GM23338 (cell line): Measurements from ENCODE around the gene YPEL1.

Experiments used
- ETS1 ChIP-seq: IDR thresholded peaks from 2 replicates; pipeline ENCODE4 v1.6.1; 2016; ENCODE audit warnings: antibody characterized with exemption
- EZH2 ChIP-seq: fragments of 200-600 bp; sonication (generic); IDR thresholded peaks from one replicate; pipeline ENCODE4 v1.8.0; 2017; ENCODE audit warnings: antibody characterized with exemption, mild to moderate bottlenecking, low read depth; ENCODE audit not compliant: unreplicated experiment
- EZH2phosphoT487 ChIP-seq: fragments of 200-600 bp; sonication (generic); IDR thresholded peaks from one replicate; pipeline ENCODE4 v1.8.1; 2018; ENCODE audit warnings: antibody characterized with exemption; ENCODE audit not compliant: unreplicated experiment
- POLR2AphosphoS5 ChIP-seq: IDR thresholded peaks from 2 replicates; pipeline ENCODE4 v1.6.1; 2016; ENCODE audit warnings: antibody characterized with exemption, low read depth
- REST ChIP-seq: IDR thresholded peaks from one replicate; pipeline ENCODE4 v1.6.1; 2018; ENCODE audit warnings: antibody characterized with exemption; ENCODE audit not compliant: unreplicated experiment
- STAT1 ChIP-seq: IDR thresholded peaks from one replicate; pipeline ENCODE4 v1.6.1; 2016; ENCODE audit warnings: antibody characterized with exemption; ENCODE audit not compliant: unreplicated experiment
- TF ChIP-seq, protein P1 (sequence below), 2 experiments: fragments of 200-600 bp in 1 of 2; sonication (generic) in 1 of 2; conservative IDR thresholded peaks; 2 replicates each; pipeline versions ENCODE4 v1.5.1 to v1.6.1; 2016 to 2017; ENCODE audit warnings: antibody characterized with exemption in 2 of 2, low read depth in 2 of 2, mild to moderate bottlenecking in 2 of 2, moderate library complexity in 1 of 2

GRCh38 chr22:21738966-21739365 is 3.4 kb upstream of the YPEL1 start:
- TF ChIP-seq, protein P1, sequence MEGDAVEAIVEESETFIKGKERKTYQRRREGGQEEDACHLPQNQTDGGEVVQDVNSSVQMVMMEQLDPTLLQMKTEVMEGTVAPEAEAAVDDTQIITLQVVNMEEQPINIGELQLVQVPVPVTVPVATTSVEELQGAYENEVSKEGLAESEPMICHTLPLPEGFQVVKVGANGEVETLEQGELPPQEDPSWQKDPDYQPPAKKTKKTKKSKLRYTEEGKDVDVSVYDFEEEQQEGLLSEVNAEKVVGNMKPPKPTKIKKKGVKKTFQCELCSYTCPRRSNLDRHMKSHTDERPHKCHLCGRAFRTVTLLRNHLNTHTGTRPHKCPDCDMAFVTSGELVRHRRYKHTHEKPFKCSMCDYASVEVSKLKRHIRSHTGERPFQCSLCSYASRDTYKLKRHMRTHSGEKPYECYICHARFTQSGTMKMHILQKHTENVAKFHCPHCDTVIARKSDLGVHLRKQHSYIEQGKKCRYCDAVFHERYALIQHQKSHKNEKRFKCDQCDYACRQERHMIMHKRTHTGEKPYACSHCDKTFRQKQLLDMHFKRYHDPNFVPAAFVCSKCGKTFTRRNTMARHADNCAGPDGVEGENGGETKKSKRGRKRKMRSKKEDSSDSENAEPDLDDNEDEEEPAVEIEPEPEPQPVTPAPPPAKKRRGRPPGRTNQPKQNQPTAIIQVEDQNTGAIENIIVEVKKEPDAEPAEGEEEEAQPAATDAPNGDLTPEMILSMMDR (conservative IDR thresholded peaks at IDR 0.05; ENCODE audit: low read depth in 2 of 2): no peak
- TF ChIP-seq EZH2 (no peak), POLR2AphosphoS5 (no peak), EZH2phosphoT487 (no peak), REST (no peak), STAT1 (no peak), ETS1 (no peak)
